Colon (tissue), 2 donors: ENCODE data around the gene HEYL.
"Not testable (repeated sequence)": the region's sequence is repeated elsewhere in the genome, so short reads cannot be mapped to it uniquely, and the experiment has no call there.

ENCODE experiments used
- FAIRE-seq: peaks from 2 replicates; lab custom pipeline; 2012; peaks lifted over from hg19 to GRCh38; lab: Jason Lieb, UNC
- donor health status: control.
- donor health status: control.

HEYL gene

GRCh38 chr1:39603677-39604076 is 35.8 kb downstream of the HEYL start:
- not testable (repeated sequence) for FAIRE-seq

- not testable (repeated sequence) for FAIRE-seq
Measured at GRCh38 chr1:39601667-39602255, 37.7 kb downstream of the HEYL start.

- FAIRE-seq, result no peak
Measured at GRCh38 chr1:39596163-39596562, 43.3 kb downstream of the HEYL start.

- no peak for FAIRE-seq
Measured at GRCh38 chr1:39593386-39593785, 46.1 kb downstream of the HEYL start.

- no peak for FAIRE-seq
Measured at GRCh38 chr1:39592069-39592468, 47.4 kb downstream of the HEYL start.

GRCh38 chr1:39590546-39590945 is 48.9 kb downstream of the HEYL start:
- no peak for FAIRE-seq

GRCh38 chr1:39585933-39586332 is 53.5 kb downstream of the HEYL start:
- FAIRE-seq, result no peak

- FAIRE-seq, result no peak
Measured at GRCh38 chr1:39576016-39576657, 63.3 kb downstream of the HEYL start.

GRCh38 chr1:39575191-39576015 is 64.0 kb downstream of the HEYL start:
- no peak for FAIRE-seq

GRCh38 chr1:39574646-39575045 is 64.8 kb downstream of the HEYL start:
- FAIRE-seq, result no peak
